HepG2 (cell line): ENCODE results near the gene VPS37D. TPM values are rescaled to one million over a fixed set of nuclear protein-coding genes. Genes with fewer than 3 reads are reported as not detected.

ENCODE experiments used
- CERS6 ChIP-seq: sonication (generic); formaldehyde crosslinking; IDR thresholded peaks from 2 replicates; pipeline ENCODE4 v1.5.0; 2020; ENCODE audit warnings: missing genetic modification reagents
- DNMT1 ChIP-seq: sonication (generic); formaldehyde crosslinking; IDR thresholded peaks from 2 replicates; pipeline ENCODE4 v1.5.1; 2020; ENCODE audit warnings: mild to moderate bottlenecking, missing genetic modification reagents
- GATAD1 ChIP-seq: IDR thresholded peaks from 2 replicates; pipeline ENCODE4 v1.6.1; 2016; ENCODE audit warnings: missing genetic modification reagents, missing compliant biosample characterization
- HIVEP1 ChIP-seq: sonication (generic); formaldehyde crosslinking; IDR thresholded peaks from 2 replicates; pipeline ENCODE4 v1.4.0; 2020; ENCODE audit warnings: mild to moderate bottlenecking, missing genetic modification reagents
- HOXA3 ChIP-seq: sonication (generic); formaldehyde crosslinking; IDR thresholded peaks from 2 replicates; pipeline ENCODE4 v1.5.0; 2020; ENCODE audit warnings: missing genetic modification reagents
- KLF13 ChIP-seq: sonication (generic); formaldehyde crosslinking; IDR thresholded peaks from 2 replicates; pipeline ENCODE4 v1.4.0; 2020; ENCODE audit warnings: mild to moderate bottlenecking, missing genetic modification reagents
- MTA1 ChIP-seq: sonication (generic); formaldehyde crosslinking; IDR thresholded peaks from 2 replicates; pipeline ENCODE4 v1.4.0; 2020; ENCODE audit warnings: missing genetic modification reagents, mild to moderate bottlenecking, borderline replicate concordance
- MYPOP ChIP-seq: sonication (generic); formaldehyde crosslinking; IDR thresholded peaks from 2 replicates; pipeline ENCODE4 v1.8.1; 2023; ENCODE audit warnings: mild to moderate bottlenecking, moderate library complexity, missing genetic modification reagents
- NKX3-1 ChIP-seq: sonication (generic); formaldehyde crosslinking; IDR thresholded peaks from 2 replicates; pipeline ENCODE4 v1.5.0; 2020; ENCODE audit warnings: missing genetic modification reagents
- SMAD9 ChIP-seq: sonication (generic); formaldehyde crosslinking; IDR thresholded peaks from 2 replicates; pipeline ENCODE4 v1.5.1; 2020; ENCODE audit warnings: mild to moderate bottlenecking, missing genetic modification reagents
- SRF ChIP-seq: IDR thresholded peaks from 2 replicates; pipeline ENCODE4 v1.6.1; 2011; ENCODE audit warnings: mild to moderate bottlenecking, low read depth, low read length, moderate library complexity
- THAP11 ChIP-seq: IDR thresholded peaks from 2 replicates; pipeline ENCODE4 v1.6.1; 2016; ENCODE audit warnings: missing biosample characterization, missing genetic modification reagents
- ZBTB40 ChIP-seq, 2 experiments: fragments of 450-650 bp in 1 of 2; sonication (generic) in 1 of 2; formaldehyde crosslinking in 1 of 2; IDR thresholded peaks; 2 replicates each; pipeline versions ENCODE4 v1.6.1 to v1.8.0; 2016 to 2022; ENCODE audit warnings: antibody characterized with exemption in 1 of 2, mild to moderate bottlenecking in 1 of 2, missing genetic modification reagents in 1 of 2
- ZNF160 ChIP-seq: sonication (generic); formaldehyde crosslinking; IDR thresholded peaks from 2 replicates; pipeline ENCODE4 v1.8.0; 2022; ENCODE audit warnings: mild to moderate bottlenecking, inconsistent platforms, missing genetic modification reagents
- ZNF205 ChIP-seq: IDR thresholded peaks from 2 replicates; pipeline ENCODE4 v1.6.1; 2018; ENCODE audit warnings: missing biosample characterization, missing genetic modification reagents
- ZNF253 ChIP-seq: sonication (generic); formaldehyde crosslinking; IDR thresholded peaks from 2 replicates; pipeline ENCODE4 v1.8.0; 2022; ENCODE audit warnings: mild to moderate bottlenecking, missing genetic modification reagents, borderline replicate concordance
- ZNF3 ChIP-seq: IDR thresholded peaks from 2 replicates; pipeline ENCODE4 v1.7.0; 2017; ENCODE audit warnings: inconsistent platforms
- ZNF430 ChIP-seq: sonication (generic); formaldehyde crosslinking; IDR thresholded peaks from 2 replicates; pipeline ENCODE4 v1.9.0; 2021; ENCODE audit warnings: mild to moderate bottlenecking, missing genetic modification reagents
- ZNF44 ChIP-seq: sonication (generic); formaldehyde crosslinking; IDR thresholded peaks from 2 replicates; pipeline ENCODE4 v1.5.1; 2020; ENCODE audit warnings: mild to moderate bottlenecking, missing genetic modification reagents
- polyA plus RNA-seq, 8 experiments: library from polyadenylated mRNA; depleted of rRNA in 3 of 8; stranded (reverse) in 7 of 8; unstranded in 1 of 8; fragments of >200 nt; fragmentation: Illumina TruSeq in 4 of 8; extraction: Trizol in 4 of 8; gene quantifications; 2 replicates each; pipeline versions ENCODE4 v1.2.1 to v1.2.3, GENCODE V29; 2011 to 2016; ENCODE audit warnings: low read depth in 4 of 8, missing spikeins in 1 of 8, mixed read lengths in 1 of 8; ENCODE audit not compliant: insufficient read depth in 1 of 8
- total RNA-seq, 5 experiments: library from RNA; depleted of rRNA; stranded (reverse); fragments of >200 nt; fragmentation: Illumina TruSeq; extraction: Trizol; gene quantifications; 2 replicates each; pipeline ENCODE4 v1.2.3, GENCODE V29; 2016; ENCODE audit warnings: low read depth in 1 of 5

Gene VPS37D
- total and polyA plus RNA-seq, 2 of the 13 experiments (the other 11 are each of a cell fraction or from before 2014, with no cell fraction given): 3.8 to 6.3 TPM

GRCh38 chr7:73647725-73648592 lies 19.7 kb upstream of the VPS37D start (continued):
- TF ChIP-seq DNMT1 (CRISPR knock-in tag) (no peak), ZNF3 (CRISPR knock-in tag) (no peak), ZNF253 (CRISPR knock-in tag) (no peak), ZBTB40 (IDR thresholded peaks at IDR 0.05) (no peak), ZBTB40 (CRISPR knock-in tag; IDR thresholded peaks at IDR 0.05) (no peak), GATAD1 (CRISPR knock-in tag) (no peak), HIVEP1 (CRISPR knock-in tag) (0 out of 2 replicates have a peak, but pooled peaks have one; percentile 38), ZNF160 (CRISPR knock-in tag) (no peak; the same call in 1 of the 2 replicates), SRF (no peak), THAP11 (CRISPR knock-in tag) (peak; percentile 62; the same call in 1 of the 2 replicates), HOXA3 (CRISPR knock-in tag) (peak; percentile 84), CERS6 (CRISPR knock-in tag) (no peak), MTA1 (peak; percentile 76; the same call in 1 of the 2 replicates), MYPOP (CRISPR knock-in tag) (peak; percentile 92), SMAD9 (CRISPR knock-in tag) (no peak), NKX3-1 (0 out of 2 replicates have a peak, but pooled peaks have one; percentile 41), ZNF430 (CRISPR knock-in tag) (peak; percentile 48), ZNF44 (no peak), KLF13 (CRISPR knock-in tag) (no peak), ZNF205 (CRISPR knock-in tag) (no peak)
